ENCODE measurements around the gene TBCA.

DNA sequence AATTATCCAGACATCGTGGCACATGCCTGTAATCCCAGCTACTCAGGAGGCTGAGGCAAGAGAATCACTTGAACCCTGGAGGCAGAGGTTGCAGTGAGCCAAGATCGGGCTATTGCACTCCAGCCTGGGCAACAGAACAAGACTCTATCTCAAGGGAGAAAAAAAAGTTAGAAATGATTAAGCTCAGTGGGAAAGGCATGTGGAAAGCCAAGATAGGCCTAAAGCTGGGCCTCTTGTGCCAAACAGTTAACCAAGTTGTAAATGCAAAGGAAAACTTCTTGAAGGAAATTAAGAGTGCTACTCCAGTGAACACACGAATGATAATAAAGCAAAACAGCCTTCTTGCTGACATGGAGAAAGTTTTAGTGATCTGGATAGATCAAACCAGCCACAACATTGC is 43.0 kb downstream of the TBCA start:
- no peak for TF ChIP-seq SIN3A (IDR thresholded peaks at IDR 0.05; ENCODE audit: low read depth)
- TF ChIP-seq, protein P1, sequence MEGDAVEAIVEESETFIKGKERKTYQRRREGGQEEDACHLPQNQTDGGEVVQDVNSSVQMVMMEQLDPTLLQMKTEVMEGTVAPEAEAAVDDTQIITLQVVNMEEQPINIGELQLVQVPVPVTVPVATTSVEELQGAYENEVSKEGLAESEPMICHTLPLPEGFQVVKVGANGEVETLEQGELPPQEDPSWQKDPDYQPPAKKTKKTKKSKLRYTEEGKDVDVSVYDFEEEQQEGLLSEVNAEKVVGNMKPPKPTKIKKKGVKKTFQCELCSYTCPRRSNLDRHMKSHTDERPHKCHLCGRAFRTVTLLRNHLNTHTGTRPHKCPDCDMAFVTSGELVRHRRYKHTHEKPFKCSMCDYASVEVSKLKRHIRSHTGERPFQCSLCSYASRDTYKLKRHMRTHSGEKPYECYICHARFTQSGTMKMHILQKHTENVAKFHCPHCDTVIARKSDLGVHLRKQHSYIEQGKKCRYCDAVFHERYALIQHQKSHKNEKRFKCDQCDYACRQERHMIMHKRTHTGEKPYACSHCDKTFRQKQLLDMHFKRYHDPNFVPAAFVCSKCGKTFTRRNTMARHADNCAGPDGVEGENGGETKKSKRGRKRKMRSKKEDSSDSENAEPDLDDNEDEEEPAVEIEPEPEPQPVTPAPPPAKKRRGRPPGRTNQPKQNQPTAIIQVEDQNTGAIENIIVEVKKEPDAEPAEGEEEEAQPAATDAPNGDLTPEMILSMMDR (IDR thresholded peaks at IDR 0.05 in 2 of 3, conservative IDR thresholded peaks at IDR 0.05 in 1 of 3; ENCODE audit: borderline replicate concordance in 1 of 3, insufficient read depth in 1 of 3, low read depth in 2 of 3, low read length in 2 of 3) = no peak
- TF ChIP-seq, protein P2, sequence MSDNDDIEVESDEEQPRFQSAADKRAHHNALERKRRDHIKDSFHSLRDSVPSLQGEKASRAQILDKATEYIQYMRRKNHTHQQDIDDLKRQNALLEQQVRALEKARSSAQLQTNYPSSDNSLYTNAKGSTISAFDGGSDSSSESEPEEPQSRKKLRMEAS (IDR thresholded peaks at IDR 0.05) = no peak
- no peak for TF ChIP-seq FOSL1 (IDR thresholded peaks at IDR 0.05; ENCODE audit: low read depth)
- no peak for TF ChIP-seq EZH2phosphoT487 (IDR thresholded peaks at IDR 0.05; ENCODE audit: borderline replicate concordance)
- no peak for TF ChIP-seq POLR2A (IDR thresholded peaks at IDR 0.05; ENCODE audit: borderline replicate concordance, extremely low read depth, insufficient read depth, insufficient read length)
- no peak for TF ChIP-seq EZH2 (IDR thresholded peaks at IDR 0.05)
- no peak for TF ChIP-seq TCF7L2 (IDR thresholded peaks at IDR 0.05; ENCODE audit: borderline replicate concordance, extremely low read depth, insufficient read depth, insufficient read length)
- no peak for TF ChIP-seq ZNF274 (IDR thresholded peaks at IDR 0.05; ENCODE audit: low read depth, low read length)
- no peak for TF ChIP-seq SP1 (IDR thresholded peaks at IDR 0.05; ENCODE audit: low read depth)
- no peak for TF ChIP-seq POLR2AphosphoS5 (IDR thresholded peaks at IDR 0.05; ENCODE audit: low read depth, low read length)
- no peak for TF ChIP-seq YY1 (IDR thresholded peaks at IDR 0.05; ENCODE audit: extremely low read depth, insufficient replicate concordance, low read depth, low read length)
- TF ChIP-seq, protein P3, sequence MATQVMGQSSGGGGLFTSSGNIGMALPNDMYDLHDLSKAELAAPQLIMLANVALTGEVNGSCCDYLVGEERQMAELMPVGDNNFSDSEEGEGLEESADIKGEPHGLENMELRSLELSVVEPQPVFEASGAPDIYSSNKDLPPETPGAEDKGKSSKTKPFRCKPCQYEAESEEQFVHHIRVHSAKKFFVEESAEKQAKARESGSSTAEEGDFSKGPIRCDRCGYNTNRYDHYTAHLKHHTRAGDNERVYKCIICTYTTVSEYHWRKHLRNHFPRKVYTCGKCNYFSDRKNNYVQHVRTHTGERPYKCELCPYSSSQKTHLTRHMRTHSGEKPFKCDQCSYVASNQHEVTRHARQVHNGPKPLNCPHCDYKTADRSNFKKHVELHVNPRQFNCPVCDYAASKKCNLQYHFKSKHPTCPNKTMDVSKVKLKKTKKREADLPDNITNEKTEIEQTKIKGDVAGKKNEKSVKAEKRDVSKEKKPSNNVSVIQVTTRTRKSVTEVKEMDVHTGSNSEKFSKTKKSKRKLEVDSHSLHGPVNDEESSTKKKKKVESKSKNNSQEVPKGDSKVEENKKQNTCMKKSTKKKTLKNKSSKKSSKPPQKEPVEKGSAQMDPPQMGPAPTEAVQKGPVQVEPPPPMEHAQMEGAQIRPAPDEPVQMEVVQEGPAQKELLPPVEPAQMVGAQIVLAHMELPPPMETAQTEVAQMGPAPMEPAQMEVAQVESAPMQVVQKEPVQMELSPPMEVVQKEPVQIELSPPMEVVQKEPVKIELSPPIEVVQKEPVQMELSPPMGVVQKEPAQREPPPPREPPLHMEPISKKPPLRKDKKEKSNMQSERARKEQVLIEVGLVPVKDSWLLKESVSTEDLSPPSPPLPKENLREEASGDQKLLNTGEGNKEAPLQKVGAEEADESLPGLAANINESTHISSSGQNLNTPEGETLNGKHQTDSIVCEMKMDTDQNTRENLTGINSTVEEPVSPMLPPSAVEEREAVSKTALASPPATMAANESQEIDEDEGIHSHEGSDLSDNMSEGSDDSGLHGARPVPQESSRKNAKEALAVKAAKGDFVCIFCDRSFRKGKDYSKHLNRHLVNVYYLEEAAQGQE (IDR thresholded peaks at IDR 0.05; ENCODE audit: low read depth) = no peak

Data from HCT116 (cell line).